IMR-90 (cell line): ENCODE results near the gene SLCO2B1. TPM values are rescaled to one million over a fixed set of nuclear protein-coding genes. Genes with fewer than 3 reads are reported as not detected.
A peak's percentile ranks its signal among the peaks of the same experiment; 100 is the strongest.

Source experiments
- ATAC-seq: fragments of 200-7000 bp; cut with Tn5 transposase; 2 replicates; pipeline ENCODE4 v1.9.1; 2020; ENCODE audit warnings: low read depth, mild to moderate bottlenecking, moderate library complexity
- BruUV-seq: library from RNA; stranded (reverse); fragments of 400-500 nt; replicated peaks from 2 replicates; lab custom pipeline; 2021; lab: Mats Ljungman, UMichigan
- CTCF ChIA-PET: fragments of 300-600 bp; formaldehyde crosslinking; extraction: SDS; loops from one replicate; lab custom pipeline; 2021; ENCODE audit warnings: antibody characterized with exemption; lab: Yijun Ruan, JAX
- POLR2A ChIA-PET: fragments of 300-600 bp; sonication (Branson Sonifier 250); formaldehyde crosslinking; loops from one replicate; lab custom pipeline; 2022; ENCODE audit warnings: antibody characterized with exemption; ENCODE audit not compliant: unreplicated experiment; lab: Charles Lee
- DNase-seq: peaks from one replicate; pipeline ENCODE4 v3.0.0; 2013
- H2AFZ ChIP-seq: replicated peaks from 2 replicates; pipeline ENCODE3; 2013; ENCODE audit warnings: low read length, mild to moderate bottlenecking; ENCODE audit not compliant: poor library complexity
- H2AK5ac ChIP-seq: 2 replicates; pipeline ENCODE4 v1.6.1; 2013; ENCODE audit warnings: low read depth, low read length, inconsistent platforms
- H2AK9ac ChIP-seq: replicated peaks from 2 replicates; pipeline ENCODE3; 2013; ENCODE audit warnings: mild to moderate bottlenecking, low read depth, low read length, moderate library complexity; ENCODE audit not compliant: poor library complexity
- H2BK120ac ChIP-seq: 2 replicates; pipeline ENCODE4 v1.6.1; 2013; ENCODE audit warnings: low read depth, low read length, inconsistent platforms
- H2BK15ac ChIP-seq: 3 replicates; pipeline ENCODE4 v1.6.1; 2013; ENCODE audit warnings: low read depth, low read length, inconsistent platforms
- H2BK20ac ChIP-seq: 2 replicates; pipeline ENCODE4 v1.6.1; 2013; ENCODE audit warnings: low read depth, mild to moderate bottlenecking, inconsistent platforms, low read length, moderate library complexity
- H2BK5ac ChIP-seq: 2 replicates; pipeline ENCODE4 v1.6.1; 2013; ENCODE audit warnings: mild to moderate bottlenecking, low read depth, low read length, inconsistent platforms; ENCODE audit not compliant: poor library complexity, severe bottlenecking
- H3K14ac ChIP-seq: replicated peaks from 2 replicates; pipeline ENCODE4 v1.6.1; 2013; ENCODE audit warnings: low read depth, low read length, inconsistent platforms
- H3K18ac ChIP-seq: 2 replicates; pipeline ENCODE4 v1.6.1; 2013; ENCODE audit warnings: low read depth, low read length, control low read depth
- H3K23ac ChIP-seq: 2 replicates; pipeline ENCODE4 v1.6.1; 2013; ENCODE audit warnings: low read depth, low read length, inconsistent platforms
- H3K27ac ChIP-seq: 2 replicates; pipeline ENCODE4 v1.5.1; 2013; ENCODE audit warnings: mild to moderate bottlenecking, control low read depth, low read length; ENCODE audit not compliant: insufficient read depth
- H3K27me3 ChIP-seq: 2 replicates; pipeline ENCODE4 v1.6.1; 2013; ENCODE audit warnings: low read length; ENCODE audit not compliant: control insufficient read depth, insufficient read depth
- H3K36me3 ChIP-seq: 2 replicates; pipeline ENCODE4 v1.6.1; 2013; ENCODE audit warnings: low read length, mixed read lengths; ENCODE audit not compliant: control insufficient read depth, insufficient read depth
- H3K4ac ChIP-seq: 2 replicates; pipeline ENCODE4 v1.6.1; 2013; ENCODE audit warnings: low read depth, low read length, inconsistent platforms
- H3K4me1 ChIP-seq: 2 replicates; pipeline ENCODE4 v1.6.1; 2013; ENCODE audit warnings: low read length, mixed read lengths; ENCODE audit not compliant: control insufficient read depth, insufficient read depth
- H3K4me2 ChIP-seq: 2 replicates; pipeline ENCODE4 v1.6.1; 2013; ENCODE audit warnings: low read depth, mild to moderate bottlenecking, control low read depth, low read length, moderate library complexity
- H3K4me3 ChIP-seq: 2 replicates; pipeline ENCODE4 v1.5.1; 2013; ENCODE audit warnings: low read depth, mild to moderate bottlenecking, control low read depth, low read length, moderate library complexity; ENCODE audit not compliant: insufficient read depth
- H3K56ac ChIP-seq: 2 replicates; pipeline ENCODE4 v1.6.1; 2013; ENCODE audit warnings: low read length, inconsistent platforms; ENCODE audit not compliant: insufficient read depth; ENCODE audit errors: extremely low read depth
- H3K79me1 ChIP-seq, 2 experiments: 2 replicates each; pipeline ENCODE4 v1.6.1; 2013; ENCODE audit warnings: low read length in 2 of 2, inconsistent platforms in 1 of 2, low read depth in 1 of 2
- H3K9ac ChIP-seq: 2 replicates; pipeline ENCODE4 v1.6.1; 2013; ENCODE audit warnings: low read depth, low read length, control low read depth
- H3K9me1 ChIP-seq: 2 replicates; pipeline ENCODE4 v1.6.1; 2013; ENCODE audit warnings: low read length, inconsistent platforms; ENCODE audit not compliant: insufficient read depth
- H3K9me3 ChIP-seq: 2 replicates; pipeline ENCODE4 v1.6.1; 2013; ENCODE audit warnings: low read length; ENCODE audit not compliant: control insufficient read depth, insufficient read depth
- H4K20me1 ChIP-seq: 2 replicates; pipeline ENCODE4 v1.6.1; 2013; ENCODE audit warnings: low read length, inconsistent platforms; ENCODE audit not compliant: insufficient read depth
- H4K5ac ChIP-seq: 2 replicates; pipeline ENCODE4 v1.6.1; 2013; ENCODE audit warnings: mild to moderate bottlenecking, low read depth, low read length, control low read depth
- H4K8ac ChIP-seq, 2 experiments: 2 replicates each; pipeline ENCODE4 v1.6.1; 2013; ENCODE audit warnings: low read depth in 2 of 2, low read length in 2 of 2, control low read depth in 1 of 2, inconsistent platforms in 1 of 2
- H4K91ac ChIP-seq: 2 replicates; pipeline ENCODE4 v1.6.1; 2013; ENCODE audit warnings: low read depth, low read length, inconsistent platforms; ENCODE audit not compliant: insufficient read depth
- BHLHE40 ChIP-seq: fragments of 150-350 bp; IDR thresholded peaks from 2 replicates; pipeline ENCODE4 v1.6.1; 2016; ENCODE audit warnings: mild to moderate bottlenecking, low read depth, low read length
- MAFK ChIP-seq: IDR thresholded peaks from 2 replicates; pipeline ENCODE4 v1.6.1; 2012; ENCODE audit warnings: low read depth, low read length, improper control_type of control experiment
- WGBS, 2 experiments: methylation state at CpG; one replicate each; pipeline versions ENCODE4 v1.1.5 to v1.1.7; 2013; ENCODE audit warnings: missing lambda C conversion rate in 2 of 2; ENCODE audit not compliant: insufficient read length in 1 of 2; ENCODE audit errors: extremely low coverage in 2 of 2; 5-methylcytosine and 5-hydroxymethylcytosine counted together
- dilution Hi-C: fragments of 300-500 bp; cut with HindIII; formaldehyde crosslinking; loops from one replicate; pipeline ENCODE4 v1.14.3; 2018; ENCODE audit warnings: low sequenced_read_pairs; ENCODE audit not compliant: unreplicated experiment
- in situ Hi-C: fragments of 300-500 bp; cut with MboI; formaldehyde crosslinking; loops from 3 replicates; pipeline ENCODE4 v1.14.3; 2019; ENCODE audit warnings: low sequenced_read_pairs, inconsistent platforms, mixed read lengths
- intact Hi-C: fragments of 100-400 bp; cut with micrococcal nuclease; formaldehyde crosslinking; loops from 2 replicates; pipeline ENCODE4 v1.10.0; 2022
- polyA plus RNA-seq, 3 experiments: library from polyadenylated mRNA; depleted of rRNA; stranded (reverse); fragments of >200 nt; gene quantifications; 2 replicates each; pipeline ENCODE4 v1.2.3, GENCODE V29; 2012; ENCODE audit warnings: low replicate concordance in 1 of 3
- total RNA-seq: library from RNA; depleted of rRNA; stranded (reverse); fragments of >200 nt; gene quantifications from 2 replicates; pipeline ENCODE4 v1.2.3, GENCODE V29; 2012

SLCO2B1 gene
- total and polyA plus RNA-seq, 2 of the 4 experiments (the other 2 are of a cell fraction): not detected

GRCh38 chr11:75186999-75187398 lies 36.1 kb downstream of the SLCO2B1 start:
- Histone ChIP-seq H2BK5ac (no peak overlapping the region), H2BK15ac (no peak overlapping the region), H3K4me2 (no peak overlapping the region), H2AK5ac (no peak overlapping the region), H2BK20ac (no peak overlapping the region), H3K27me3 (peaks cover 50% of the 10 kb centered on the region), H3K4me1 (no peaks in the 10 kb centered on the region), H2BK120ac (no peak overlapping the region), H3K27ac (no peak overlapping the region), H3K9me3 (no peaks in the 10 kb centered on the region), H3K4me3 (no peak overlapping the region), H3K9ac (no peak overlapping the region), H3K56ac (no peak overlapping the region), H2AFZ (no peak overlapping the region), H3K18ac (no peak overlapping the region), H3K79me1 (no peaks in the 10 kb centered on the region), H3K4ac (no peak overlapping the region), H3K23ac (no peak overlapping the region), H4K91ac (no peak overlapping the region), H4K5ac (no peak overlapping the region), H4K8ac (no peak overlapping the region), H3K9me1 (no peaks in the 10 kb centered on the region), H3K36me3 (no peaks in the 10 kb centered on the region), H3K14ac (no peak overlapping the region), H2AK9ac (no peak overlapping the region), H4K20me1 (no peaks in the 10 kb centered on the region)
- no peak for TF ChIP-seq BHLHE40
- TF ChIP-seq MAFK: peak; percentile 37; the same call in 1 of the 2 replicates
- DNase-seq (no peak), ATAC-seq (no peak)
- intact Hi-C loops: no loop called here
- dilution Hi-C loops: no loop called here
- ChIA-PET POLR2A (no interaction called here), CTCF (no interaction called here)
- WGBS, 2 experiments: no CpG with 5 or more reads among the region's 4 CpGs
- in situ Hi-C loops: no loop called here
- no TSS peak for BruUV-seq
